OCI-LY3 (cell line): ENCODE results near the gene GUCA2A.

Experiments used
- EZH2phosphoT487 ChIP-seq: fragments of 200-600 bp; shearing (Covaris generic); IDR thresholded peaks from 2 replicates; pipeline ENCODE4 v1.6.1; 2018; ENCODE audit warnings: antibody characterized with exemption, mixed run types, low read depth
- TF ChIP-seq, protein P1 (sequence below): fragments of 200-600, 300-600 bp; sonication (generic); IDR thresholded peaks from 2 replicates; pipeline ENCODE4 v1.5.1; 2014; ENCODE audit warnings: antibody characterized with exemption, low read length, low read depth

- TF ChIP-seq, protein P1, sequence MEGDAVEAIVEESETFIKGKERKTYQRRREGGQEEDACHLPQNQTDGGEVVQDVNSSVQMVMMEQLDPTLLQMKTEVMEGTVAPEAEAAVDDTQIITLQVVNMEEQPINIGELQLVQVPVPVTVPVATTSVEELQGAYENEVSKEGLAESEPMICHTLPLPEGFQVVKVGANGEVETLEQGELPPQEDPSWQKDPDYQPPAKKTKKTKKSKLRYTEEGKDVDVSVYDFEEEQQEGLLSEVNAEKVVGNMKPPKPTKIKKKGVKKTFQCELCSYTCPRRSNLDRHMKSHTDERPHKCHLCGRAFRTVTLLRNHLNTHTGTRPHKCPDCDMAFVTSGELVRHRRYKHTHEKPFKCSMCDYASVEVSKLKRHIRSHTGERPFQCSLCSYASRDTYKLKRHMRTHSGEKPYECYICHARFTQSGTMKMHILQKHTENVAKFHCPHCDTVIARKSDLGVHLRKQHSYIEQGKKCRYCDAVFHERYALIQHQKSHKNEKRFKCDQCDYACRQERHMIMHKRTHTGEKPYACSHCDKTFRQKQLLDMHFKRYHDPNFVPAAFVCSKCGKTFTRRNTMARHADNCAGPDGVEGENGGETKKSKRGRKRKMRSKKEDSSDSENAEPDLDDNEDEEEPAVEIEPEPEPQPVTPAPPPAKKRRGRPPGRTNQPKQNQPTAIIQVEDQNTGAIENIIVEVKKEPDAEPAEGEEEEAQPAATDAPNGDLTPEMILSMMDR: no peak
- TF ChIP-seq EZH2phosphoT487: no peak
These were observed 13.0 kb upstream of the GUCA2A start for GRCh38 chr1:42177541-42177981.
